Right lobe of liver (tissue), 6 donors: Measurements from ENCODE around the gene MARK3. TPM values are rescaled to one million over a fixed set of nuclear protein-coding genes. Genes with fewer than 3 reads are reported as not detected.

ENCODE experiments used
- ATAC-seq, 4 donors: fragments of 200-7000 bp; cut with Tn5 transposase; one replicate each; pipeline ENCODE4 v1.9.1; 2020; ENCODE audit warnings: mild to moderate bottlenecking in 4 of 4, moderate library complexity in 4 of 4
- DNase-seq, 3 donors: peaks; one replicate each; pipeline ENCODE4 v3.0.0-alpha.2; 2020
- H3K27ac ChIP-seq, 3 donors: fragments of 200-600 bp; one replicate each; pipeline ENCODE4 v1.8.0; 2022
- H3K27me3 ChIP-seq, 2 donors: fragments of 200-600 bp; one replicate each; pipeline ENCODE4 v1.8.0; 2022
- H3K36me3 ChIP-seq, 4 donors: fragments of 200-600 bp; sonication (generic) in 1 of 4; one replicate each; pipeline versions ENCODE4 v1.5.1 to v1.8.0; 2017 to 2022; ENCODE audit warnings: control low read depth in 1 of 4
- H3K4me1 ChIP-seq, 4 donors: fragments of 200-600 bp; sonication (generic) in 1 of 4; one replicate each; pipeline versions ENCODE4 v1.5.1 to v1.8.0; 2017 to 2022; ENCODE audit warnings: control low read depth in 1 of 4
- H3K4me3 ChIP-seq, 3 donors: fragments of 200-600 bp; one replicate each; pipeline ENCODE4 v1.8.0; 2022
- H3K9me3 ChIP-seq, 4 donors: fragments of 200-600 bp; sonication (generic) in 1 of 4; one replicate each; pipeline versions ENCODE4 v1.5.1 to v1.8.0; 2017 to 2022; ENCODE audit warnings: control low read depth in 1 of 4
- POLR2A ChIP-seq: fragments of 450-650 bp; IDR thresholded peaks from one replicate; pipeline ENCODE4 v1.6.1; 2017; ENCODE audit warnings: antibody characterized with exemption, mild to moderate bottlenecking
- WGBS: methylation state at CpG from one replicate; pipeline ENCODE4 v1.1.6; 2018; ENCODE audit warnings: low coverage, low lambda C conversion rate; ENCODE audit not compliant: insufficient coverage; ENCODE audit errors: missing lambda C conversion rate; 5-methylcytosine and 5-hydroxymethylcytosine counted together
- intact Hi-C, 2 donors: fragments of 100-400 bp; cut with DNase I; formaldehyde crosslinking; loops; one replicate each; pipeline versions ENCODE4 v1.11.2 to v1.14.1; 2022
- total RNA-seq, 6 experiments: library from RNA; depleted of rRNA in 2 of 6; stranded (reverse); fragments of >200 nt in 2 of 6; fragmentation: NEBNext Ultra II Directional in 3 of 6; extraction: Animal tissue kit (Norgen Biotek cat#: 25700) in 3 of 6; gene quantifications; one replicate each; pipeline versions ENCODE4 v1.1.0 to v1.2.4, GENCODE V29; 2016 to 2023
- TF ChIP-seq, protein P1 (sequence below), 4 donors: fragments of 200-600 bp in 3 of 4; fragments of 450-650 bp in 1 of 4; IDR thresholded peaks; one replicate each; pipeline versions ENCODE4 v1.5.1 to v1.8.0; 2016 to 2022; ENCODE audit warnings: antibody characterized with exemption in 4 of 4, mild to moderate bottlenecking in 2 of 4
- donor health status: DM: no; HTN: yes; CAD: no.
- donor health status: DM: no; HTN: no; CAD: no.
- donor health status: DM: no; HTN: no; CAD: no.
- donor health status: DM: no; HTN: yes; CAD: no.
- donor health status: DM: no; HTN: yes; CAD: no.

MARK3 gene
- total RNA-seq, 6 experiments from 2014 or later, result 25.5 to 34.3 (median 27.3) TPM

DNA sequence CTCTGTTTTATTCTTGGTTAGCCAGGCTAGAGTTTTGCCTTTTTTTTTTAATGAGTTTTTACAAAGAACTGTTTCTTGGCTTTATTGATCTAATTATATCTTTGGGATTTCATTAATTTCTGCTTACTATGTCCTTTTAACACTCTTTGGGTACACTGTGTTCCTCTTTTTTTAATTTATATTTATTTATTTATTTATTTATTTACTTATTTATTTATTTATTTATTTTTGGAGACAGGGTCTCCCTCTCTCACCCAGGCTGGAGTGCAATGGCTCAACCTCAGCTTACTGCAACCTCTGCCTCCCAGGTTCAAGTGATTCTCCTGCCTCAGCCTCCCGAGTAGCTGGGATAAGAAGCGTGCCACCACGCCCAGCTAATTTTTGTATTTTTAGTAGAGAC lies 15.1 kb upstream of the MARK3 start:
- 93% methylated on average over 3 of the region's 3 CpGs for WGBS
- intact Hi-C loops, result no loop called here
- H3K4me1 ChIP-seq, result no peaks in the 10 kb centered on the region
- peak in 1 of 3 donors; percentile 5 for DNase-seq
- H3K27ac ChIP-seq, result no peak overlapping the region
- no peak overlapping the region for H3K4me3 ChIP-seq
- H3K27me3 ChIP-seq, result no peaks in the 10 kb centered on the region
- no peaks in the 10 kb centered on the region for H3K9me3 ChIP-seq
- ATAC-seq, result no peak
- TF ChIP-seq, protein P1, sequence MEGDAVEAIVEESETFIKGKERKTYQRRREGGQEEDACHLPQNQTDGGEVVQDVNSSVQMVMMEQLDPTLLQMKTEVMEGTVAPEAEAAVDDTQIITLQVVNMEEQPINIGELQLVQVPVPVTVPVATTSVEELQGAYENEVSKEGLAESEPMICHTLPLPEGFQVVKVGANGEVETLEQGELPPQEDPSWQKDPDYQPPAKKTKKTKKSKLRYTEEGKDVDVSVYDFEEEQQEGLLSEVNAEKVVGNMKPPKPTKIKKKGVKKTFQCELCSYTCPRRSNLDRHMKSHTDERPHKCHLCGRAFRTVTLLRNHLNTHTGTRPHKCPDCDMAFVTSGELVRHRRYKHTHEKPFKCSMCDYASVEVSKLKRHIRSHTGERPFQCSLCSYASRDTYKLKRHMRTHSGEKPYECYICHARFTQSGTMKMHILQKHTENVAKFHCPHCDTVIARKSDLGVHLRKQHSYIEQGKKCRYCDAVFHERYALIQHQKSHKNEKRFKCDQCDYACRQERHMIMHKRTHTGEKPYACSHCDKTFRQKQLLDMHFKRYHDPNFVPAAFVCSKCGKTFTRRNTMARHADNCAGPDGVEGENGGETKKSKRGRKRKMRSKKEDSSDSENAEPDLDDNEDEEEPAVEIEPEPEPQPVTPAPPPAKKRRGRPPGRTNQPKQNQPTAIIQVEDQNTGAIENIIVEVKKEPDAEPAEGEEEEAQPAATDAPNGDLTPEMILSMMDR (IDR thresholded peaks at IDR 0.05), result no peak
- TF ChIP-seq POLR2A, result no peak
- no peaks in the 10 kb centered on the region for H3K36me3 ChIP-seq

DNA sequence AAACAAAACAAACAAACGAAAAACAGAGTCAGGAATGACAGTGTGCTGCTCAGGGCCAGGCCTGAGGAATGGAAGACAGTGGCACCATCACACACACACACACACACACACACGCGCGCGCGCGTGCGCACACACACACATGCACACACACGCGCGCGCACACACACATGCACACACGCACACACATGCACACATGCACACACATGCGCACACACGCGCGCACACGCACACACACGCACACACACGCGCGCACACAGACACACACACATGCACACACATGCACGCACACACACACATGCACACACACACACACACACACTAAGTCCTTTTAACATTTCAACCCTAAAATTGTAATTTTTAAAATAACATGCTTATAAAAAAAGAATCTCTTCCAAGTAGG lies 13.2 kb upstream of the MARK3 start:
- no peak overlapping the region for H3K27ac ChIP-seq
- TF ChIP-seq, protein P1 (IDR thresholded peaks at IDR 0.05), result no peak
- TF ChIP-seq POLR2A, result no peak
- 69% methylated on average over 5 of the region's 23 CpGs for WGBS
- intact Hi-C loops, result no loop called here
- H3K36me3 ChIP-seq, result no peaks in the 10 kb centered on the region
- DNase-seq (no peak), ATAC-seq (no peak)
- no peak overlapping the region for H3K4me3 ChIP-seq
- H3K27me3 ChIP-seq, result no peaks in the 10 kb centered on the region
- H3K4me1 ChIP-seq, result no peaks in the 10 kb centered on the region
- H3K9me3 ChIP-seq, result no peaks in the 10 kb centered on the region

DNA sequence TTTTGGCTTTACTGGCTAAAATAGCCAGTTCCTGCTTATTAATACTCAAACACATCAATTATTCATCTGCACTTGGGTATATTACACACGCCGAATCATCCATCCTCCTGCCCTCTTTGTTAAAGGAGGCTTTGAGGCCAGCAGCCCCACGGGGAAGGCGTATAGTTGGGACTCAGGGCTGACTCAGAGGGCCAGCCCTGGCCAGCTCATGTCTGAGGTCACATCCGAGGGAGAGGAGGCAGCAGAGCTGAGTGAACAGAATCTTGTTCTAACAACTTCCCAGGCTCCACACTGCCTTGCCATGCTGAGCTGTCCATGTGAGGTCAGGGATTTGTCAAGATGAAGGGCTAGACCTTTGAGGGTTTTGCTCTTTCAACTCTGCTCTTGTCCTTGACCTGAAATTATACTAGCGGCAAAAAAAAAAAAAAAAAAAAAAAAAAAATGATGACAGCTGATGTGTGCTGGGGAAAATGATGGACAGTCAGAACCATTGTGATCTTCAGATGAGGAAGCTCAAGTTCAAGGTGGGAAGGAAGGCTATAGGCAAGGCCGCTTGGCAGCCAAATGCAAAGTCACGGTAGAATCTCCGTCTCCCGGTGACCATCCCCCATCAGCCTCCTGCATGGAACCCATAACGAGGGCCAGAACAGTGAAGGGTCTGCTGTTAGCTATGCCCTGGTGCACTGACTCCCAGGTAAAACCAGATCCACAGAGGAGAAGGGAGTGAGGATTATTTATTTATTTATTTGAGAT lies 12.5 kb upstream of the MARK3 start:
- no peak overlapping the region for H3K4me3 ChIP-seq
- intact Hi-C loops, result no loop called here
- H3K4me1 ChIP-seq, result no peaks in the 10 kb centered on the region
- ATAC-seq (peak in 1 of 4 donors; percentile 47), DNase-seq (peak in 1 of 3 donors; percentile 33)
- no peak overlapping the region for H3K27ac ChIP-seq
- no peak for TF ChIP-seq POLR2A
- TF ChIP-seq, protein P1 (IDR thresholded peaks at IDR 0.05), result no peak
- H3K9me3 ChIP-seq, result no peaks in the 10 kb centered on the region
- 61% methylated on average over 3 of the region's 11 CpGs for WGBS
- H3K36me3 ChIP-seq, result no peaks in the 10 kb centered on the region
- no peaks in the 10 kb centered on the region for H3K27me3 ChIP-seq

DNA sequence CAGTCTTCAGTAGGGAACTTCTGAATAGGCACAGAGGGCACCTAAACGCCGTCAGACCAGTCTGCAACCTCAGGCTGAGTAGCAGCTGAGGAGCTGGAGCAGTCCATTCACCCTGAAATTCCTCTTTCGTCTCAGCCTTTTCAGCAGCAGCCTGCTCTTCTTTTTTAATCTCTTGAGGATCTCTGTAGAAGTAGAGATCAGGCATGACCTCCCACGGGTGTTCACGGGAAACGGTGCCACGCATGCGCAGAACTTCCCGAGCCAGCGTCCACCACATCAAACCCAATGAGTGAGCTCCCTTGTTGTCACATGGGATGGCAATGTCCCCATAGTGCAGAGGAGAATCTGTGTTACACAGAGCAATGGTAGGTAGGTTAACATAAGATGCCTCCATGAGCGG lies 11.1 kb upstream of the MARK3 start:
- H3K4me3 ChIP-seq, result no peak overlapping the region
- H3K27me3 ChIP-seq, result no peaks in the 10 kb centered on the region
- no peak for DNase-seq
- no peak for ATAC-seq
- H3K4me1 ChIP-seq, result no peaks in the 10 kb centered on the region
- no peak overlapping the region for H3K27ac ChIP-seq
- 81% methylated on average over 5 of the region's 11 CpGs for WGBS
- intact Hi-C loops, result no loop called here
- TF ChIP-seq, protein P1 (IDR thresholded peaks at IDR 0.05), result no peak
- no peak for TF ChIP-seq POLR2A
- H3K36me3 ChIP-seq, result no peaks in the 10 kb centered on the region
- H3K9me3 ChIP-seq, result no peaks in the 10 kb centered on the region
